Spinal cord (tissue), 10 donors: ENCODE measurements around the gene ALOX12B. TPM values are rescaled to one million over a fixed set of nuclear protein-coding genes. Genes with fewer than 3 reads are reported as not detected.
A peak's percentile ranks its signal among the peaks of the same experiment; 100 is the strongest.

ENCODE experiments used
- DNase-seq, 6 donors: peaks; one replicate each; pipeline versions ENCODE4 v3.0.0 to v3.0.0-alpha.2; 2013 to 2015; ENCODE audit warnings: low spot score in 6 of 6, low read depth in 4 of 6
- H3K27ac ChIP-seq: one replicate; pipeline ENCODE4 v1.5.1; 2013; ENCODE audit warnings: low read depth, low read length, control low read depth
- H3K27me3 ChIP-seq: one replicate; pipeline ENCODE4 v1.6.1; 2013; ENCODE audit warnings: low read length; ENCODE audit not compliant: control insufficient read depth, insufficient read depth
- H3K36me3 ChIP-seq: one replicate; pipeline ENCODE4 v1.6.1; 2013; ENCODE audit warnings: low read length; ENCODE audit not compliant: control insufficient read depth, insufficient read depth
- H3K4me1 ChIP-seq: one replicate; pipeline ENCODE4 v1.6.1; 2013; ENCODE audit warnings: low read length; ENCODE audit not compliant: control insufficient read depth, insufficient read depth
- H3K4me3 ChIP-seq: one replicate; pipeline ENCODE4 v1.5.1; 2013; ENCODE audit warnings: low read depth, low read length, control low read depth
- H3K9me3 ChIP-seq: one replicate; pipeline ENCODE4 v1.6.1; 2013; ENCODE audit warnings: low read length; ENCODE audit not compliant: control insufficient read depth, insufficient read depth
- WGBS: methylation state at CpG from one replicate; pipeline ENCODE4 v1.1.5; 2013; ENCODE audit warnings: missing lambda C conversion rate; ENCODE audit not compliant: insufficient coverage; 5-methylcytosine and 5-hydroxymethylcytosine counted together
- polyA plus RNA-seq, 2 donors: library from polyadenylated mRNA; unstranded; fragments of 120-200 nt; gene quantifications; one replicate each; pipeline ENCODE4 v1.2.1, GENCODE V29; 2013; ENCODE audit not compliant: insufficient read length in 2 of 2
- total RNA-seq, 2 donors: library from RNA; depleted of rRNA in 1 of 2; stranded (reverse); fragments of 120-200 nt in 1 of 2; fragments of >200 nt in 1 of 2; gene quantifications; one replicate each; pipeline versions ENCODE4 v1.2.3 to v1.2.4, GENCODE V29; 2013 to 2014
- donor health status: healthy.

The ALOX12B gene
- total and polyA plus RNA-seq, 4 donors: 0.30 to 1.1 (median 0.60) TPM; not detected in 1

- H3K36me3 ChIP-seq: no peaks in the 10 kb centered on the region
- H3K27me3 ChIP-seq: peaks cover 37% of the 10 kb centered on the region
- peak overlapping the region; percentile 82 for H3K4me3 ChIP-seq
- H3K4me1 ChIP-seq: peaks cover 64% of the 10 kb centered on the region
- peak in 1 of 6 donors; percentile 33 for DNase-seq
- H3K27ac ChIP-seq: peak overlapping the region; percentile 52
- H3K9me3 ChIP-seq: no peaks in the 10 kb centered on the region
- 6% methylated on average over 21 of the region's 24 CpGs for WGBS
Observed at GRCh38 chr17:8124350-8125153, 37.0 kb upstream of the ALOX12B start.

GRCh38 chr17:8123695-8124349, 36.3 kb upstream of the ALOX12B start, which contains the start of gene HES7:
Gene HES7 (minus strand): TSS chr17:8124106. CDS start chr17:8124084, 22 bp downstream.
- Histone ChIP-seq H3K9me3 (no peaks in the 10 kb centered on the region), H3K27me3 (peaks cover 37% of the 10 kb centered on the region)
- WGBS: under 1% methylated on average over 29 of the region's 29 CpGs

GRCh38 chr17:8122924-8123694, 35.6 kb upstream of the ALOX12B start:
- DNase-seq: peak in 2 of 6 donors; percentile 47 to 55
- Histone ChIP-seq H3K4me1 (peaks cover 71% of the 10 kb centered on the region), H3K27ac (no peak overlapping the region), H3K27me3 (peaks cover 37% of the 10 kb centered on the region), H3K36me3 (no peaks in the 10 kb centered on the region), H3K4me3 (peak overlapping the region; percentile 82), H3K9me3 (no peaks in the 10 kb centered on the region)
- under 1% methylated on average over 53 of the region's 55 CpGs for WGBS

More at GRCh38 chr17:8123695-8124349, 36.3 kb upstream of the ALOX12B start, which contains the start of gene HES7:
- DNase-seq: peak in 2 of 6 donors; percentile 2 to 60
- Histone ChIP-seq H3K4me1 (peaks cover 64% of the 10 kb centered on the region), H3K4me3 (peak within 1 kb of the TSS; percentile 82), H3K27ac (peak within 1 kb of the TSS; percentile 52), H3K36me3 (no peaks in the 10 kb centered on the region)

GRCh38 chr17:8122422-8122923, 35.0 kb upstream of the ALOX12B start:
- no peaks in the 10 kb centered on the region for H3K9me3 ChIP-seq
- DNase-seq: peak in 2 of 6 donors; percentile 51 to 63
- WGBS: under 1% methylated on average over 25 of the region's 29 CpGs
- no peaks in the 10 kb centered on the region for H3K36me3 ChIP-seq
- H3K27me3 ChIP-seq: peaks cover 40% of the 10 kb centered on the region
- H3K27ac ChIP-seq: no peak overlapping the region
- peak overlapping the region; percentile 82 for H3K4me3 ChIP-seq
- peaks cover 76% of the 10 kb centered on the region for H3K4me1 ChIP-seq

GRCh38 chr17:8121681-8122421, 34.3 kb upstream of the ALOX12B start:
- H3K27ac ChIP-seq: no peak overlapping the region
- DNase-seq: peak in 2 of 6 donors; percentile 83 to 84
- peaks cover 76% of the 10 kb centered on the region for H3K4me1 ChIP-seq
- no peaks in the 10 kb centered on the region for H3K36me3 ChIP-seq
- peaks cover 44% of the 10 kb centered on the region for H3K27me3 ChIP-seq
- no peaks in the 10 kb centered on the region for H3K9me3 ChIP-seq
- peak overlapping the region; percentile 82 for H3K4me3 ChIP-seq
- under 1% methylated on average over 66 of the region's 76 CpGs for WGBS

DNA sequence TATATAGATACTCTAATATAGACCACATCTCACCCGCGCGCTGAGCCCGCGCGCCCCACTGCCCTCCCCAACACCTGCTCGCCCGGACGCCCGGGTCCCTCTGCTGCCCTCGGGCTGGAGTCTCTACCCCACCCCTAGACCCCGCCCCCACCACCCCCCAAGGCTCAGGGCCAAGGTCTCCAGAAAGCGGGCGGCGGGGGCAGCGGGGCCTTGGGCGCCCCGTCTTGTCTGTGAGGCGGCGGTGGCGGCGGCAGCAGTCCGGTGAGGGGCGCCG, 33.8 kb upstream of the ALOX12B start:
- Histone ChIP-seq H3K36me3 (no peaks in the 10 kb centered on the region), H3K4me3 (peak overlapping the region; percentile 84), H3K9me3 (no peaks in the 10 kb centered on the region), H3K4me1 (peaks cover 77% of the 10 kb centered on the region), H3K27me3 (peaks cover 49% of the 10 kb centered on the region), H3K27ac (no peak overlapping the region)
- WGBS: 0% methylated on average over 13 of the region's 25 CpGs
- DNase-seq: no peak

DNA sequence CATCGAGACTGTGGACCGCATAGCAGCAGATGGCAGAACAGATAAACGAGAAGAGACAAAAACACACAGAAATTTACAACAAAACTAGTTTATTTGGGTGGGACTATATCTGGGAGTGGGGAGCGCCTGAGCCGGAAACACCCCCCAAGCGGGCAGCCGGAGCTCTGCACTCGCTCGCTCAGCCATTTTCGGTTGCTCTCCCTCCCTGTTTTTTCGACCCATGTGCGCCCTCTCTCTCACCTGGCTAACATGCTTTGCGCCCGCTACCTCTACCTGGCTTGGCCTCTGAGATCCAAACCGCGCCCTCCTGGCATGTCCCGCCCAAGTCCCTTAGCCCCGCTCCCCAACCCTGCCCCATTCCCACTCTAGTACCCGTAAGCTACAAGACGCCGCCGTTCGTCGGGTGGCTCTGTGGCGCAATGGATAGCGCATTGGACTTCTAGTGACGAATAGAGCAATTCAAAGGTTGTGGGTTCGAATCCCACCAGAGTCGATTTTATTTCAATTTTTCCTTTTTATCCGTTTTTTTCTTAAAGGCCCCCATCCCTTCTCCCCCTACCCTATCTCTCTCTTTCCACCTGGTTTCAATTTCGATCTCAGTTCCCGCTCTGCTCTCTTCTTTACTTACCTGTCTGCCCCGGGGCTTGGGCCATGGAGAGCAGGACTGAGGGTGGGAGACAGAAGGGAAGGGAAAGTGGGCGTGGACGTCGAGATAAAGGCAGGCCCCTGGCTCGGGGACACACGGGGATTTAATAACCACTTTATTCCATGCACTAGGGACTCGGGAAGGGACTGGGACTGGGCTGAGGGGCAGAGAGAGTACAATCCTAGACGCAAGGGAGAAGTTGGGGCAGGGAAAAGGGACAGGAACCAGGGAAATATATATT, 33.2 kb upstream of the ALOX12B start:
- Histone ChIP-seq H3K27me3 (peaks cover 54% of the 10 kb centered on the region), H3K36me3 (no peaks in the 10 kb centered on the region), H3K4me1 (peaks cover 73% of the 10 kb centered on the region), H3K4me3 (peak overlapping the region; percentile 84), H3K27ac (peak overlapping the region; percentile 92), H3K9me3 (no peaks in the 10 kb centered on the region)
- peak in 2 of 6 donors; percentile 83 to 87 for DNase-seq
- 2% methylated on average over 24 of the region's 40 CpGs for WGBS
